ENCODE results near the gene TAOK1.

GRCh38 chr17:29475891-29476290 lies 85.7 kb downstream of the TAOK1 start:
- TF ChIP-seq GATA3 (IDR thresholded peaks at IDR 0.05; ENCODE audit: low read depth, low read length) (no peak), GATA2 (IDR thresholded peaks at IDR 0.05; ENCODE audit: low read depth, low read length) (no peak)

All from SH-SY5Y (cell line).